ENCODE results near the gene CTIF. TPM values are rescaled to one million over a fixed set of nuclear protein-coding genes. Genes with fewer than 3 reads are reported as not detected.

Gene CTIF
- total RNA-seq, 1 donor from 2014 or later: 35.1 TPM

- intact Hi-C loops (cut with DNase I): loop anchor here (5.0 kb wide), 1 partner anchor 187 kb away; no protein-coding TSS in a partner anchor
- no peaks in the 10 kb centered on the region for H3K9me3 ChIP-seq
- DNase-seq (ENCODE audit: extremely low spot score in 2 of 2): no peak
- H3K4me1 ChIP-seq: peaks cover 14% of the 10 kb centered on the region
- no peaks in the 10 kb centered on the region for H3K27me3 ChIP-seq
- no peak overlapping the region for H3K4me3 ChIP-seq
- peaks cover 0 to 17% of the 10 kb centered on the region in 2 donors for H3K36me3 ChIP-seq
- TF ChIP-seq POLR2A (IDR thresholded peaks at IDR 0.05) (no peak), POLR2AphosphoS5 (IDR thresholded peaks at IDR 0.05; ENCODE audit: insufficient read depth in 1 of 2, low read depth in 1 of 2) (no peak), CTCF (IDR thresholded peaks at IDR 0.05) (peak; percentile 30 to 76 (median 73))
- H3K27ac ChIP-seq: no peak overlapping the region
These were observed 125.4 kb downstream of the CTIF start for GRCh38 chr18:48663931-48664847.

GRCh38 chr18:48665654-48666053 lies 126.8 kb downstream of the CTIF start:
- peaks cover 14% of the 10 kb centered on the region for H3K4me1 ChIP-seq
- DNase-seq (ENCODE audit: extremely low spot score in 2 of 2): no peak
- H3K27me3 ChIP-seq: no peaks in the 10 kb centered on the region
- no peak overlapping the region for H3K4me3 ChIP-seq
- no peak overlapping the region for H3K27ac ChIP-seq
- H3K36me3 ChIP-seq: peaks cover 0 to 20% of the 10 kb centered on the region in 2 donors
- TF ChIP-seq POLR2A (IDR thresholded peaks at IDR 0.05) (no peak), POLR2AphosphoS5 (IDR thresholded peaks at IDR 0.05; ENCODE audit: insufficient read depth in 1 of 2, low read depth in 1 of 2) (no peak), CTCF (IDR thresholded peaks at IDR 0.05) (no peak)
- no peaks in the 10 kb centered on the region for H3K9me3 ChIP-seq
- intact Hi-C loops (cut with DNase I): no loop called here

DNA sequence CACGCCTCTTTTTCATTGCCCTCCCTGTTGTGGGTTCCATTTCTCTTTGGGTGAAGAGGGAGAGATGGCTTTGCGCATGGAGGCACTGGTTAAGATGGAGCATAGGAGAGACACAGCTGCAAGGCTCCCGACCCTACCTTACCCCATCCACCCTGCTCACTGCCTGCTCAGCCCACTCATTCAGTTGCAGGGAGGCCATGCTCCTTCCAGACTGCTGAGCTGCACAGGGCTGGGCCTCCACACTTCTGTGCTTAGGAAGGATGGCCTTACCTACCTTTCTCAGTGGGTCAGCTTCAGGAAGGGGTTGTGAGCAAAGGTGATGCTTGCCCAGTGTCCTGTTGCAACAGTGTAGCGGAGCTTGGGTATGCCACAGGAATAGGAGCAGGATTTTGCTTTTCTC lies 127.8 kb downstream of the CTIF start:
- TF ChIP-seq CTCF (IDR thresholded peaks at IDR 0.05) (no peak), POLR2AphosphoS5 (IDR thresholded peaks at IDR 0.05; ENCODE audit: insufficient read depth in 1 of 2, low read depth in 1 of 2) (no peak), POLR2A (IDR thresholded peaks at IDR 0.05) (no peak)
- Histone ChIP-seq H3K9me3 (no peaks in the 10 kb centered on the region), H3K4me1 (peaks cover 14% of the 10 kb centered on the region), H3K4me3 (no peak overlapping the region), H3K36me3 (peaks cover 0 to 30% of the 10 kb centered on the region in 2 donors), H3K27me3 (no peaks in the 10 kb centered on the region), H3K27ac (no peak overlapping the region)
- no peak for DNase-seq (ENCODE audit: extremely low spot score in 2 of 2)
- intact Hi-C loops (cut with DNase I): no loop called here

DNA sequence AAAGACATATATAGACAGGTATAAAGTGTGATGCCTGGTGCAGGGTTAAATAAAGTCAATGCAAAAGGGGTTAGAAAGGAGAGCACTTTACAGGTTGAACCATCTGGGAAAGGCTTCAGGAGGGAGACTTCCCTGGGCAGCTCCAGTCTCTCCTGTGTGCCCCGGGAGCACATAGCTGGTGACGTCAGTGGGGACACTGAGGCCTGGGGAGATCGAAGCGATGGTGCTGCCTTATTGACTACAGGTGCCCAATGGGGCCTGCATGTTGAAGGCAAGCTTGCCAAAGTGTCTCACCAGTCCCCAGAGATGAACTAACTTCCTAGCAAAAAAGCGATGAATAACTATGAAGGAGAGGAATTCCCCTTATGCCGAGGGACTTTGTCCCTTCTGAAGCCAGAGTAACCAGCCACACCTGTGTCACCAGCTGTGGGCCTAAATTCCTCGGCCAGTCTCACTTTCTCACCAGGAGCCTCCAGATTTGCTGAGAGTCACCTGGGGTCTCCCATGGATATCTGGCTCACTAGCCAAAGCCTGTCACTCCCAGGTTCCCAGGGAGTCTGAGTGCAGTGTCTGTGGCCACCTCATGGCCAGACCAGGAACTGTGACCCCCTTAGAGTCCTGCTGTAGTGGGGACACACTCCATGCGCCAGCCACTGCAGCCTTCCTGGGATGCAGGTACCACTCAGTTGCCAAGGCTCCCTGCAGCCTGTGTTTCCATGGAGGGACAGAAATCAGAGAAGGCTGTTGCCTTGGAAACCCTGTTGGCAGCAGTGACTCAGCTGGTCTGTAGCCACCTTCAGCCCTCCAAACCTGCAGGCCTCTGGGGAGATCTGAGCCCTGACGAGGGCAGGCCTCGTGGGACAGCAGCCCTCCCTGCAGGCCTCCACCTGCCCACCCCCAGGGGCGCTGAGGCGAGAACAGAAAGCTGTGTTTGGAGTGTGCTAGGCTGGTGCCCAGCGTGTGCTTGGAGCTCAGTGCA lies 128.7 kb downstream of the CTIF start:
- no peaks in the 10 kb centered on the region for H3K27me3 ChIP-seq

More for the DNA sequence above, 128.7 kb downstream of the CTIF start:
- H3K27ac ChIP-seq: no peak overlapping the region
- intact Hi-C loops (cut with DNase I): no loop called here
- TF ChIP-seq POLR2AphosphoS5 (IDR thresholded peaks at IDR 0.05; ENCODE audit: insufficient read depth in 1 of 2, low read depth in 1 of 2): no peak
- TF ChIP-seq CTCF (IDR thresholded peaks at IDR 0.05): no peak
- TF ChIP-seq POLR2A (IDR thresholded peaks at IDR 0.05): no peak
- no peaks in the 10 kb centered on the region for H3K9me3 ChIP-seq
- no peak overlapping the region for H3K4me3 ChIP-seq
- peaks cover 7% of the 10 kb centered on the region for H3K4me1 ChIP-seq
- no peak for DNase-seq (ENCODE audit: extremely low spot score in 2 of 2)
- H3K36me3 ChIP-seq: peaks cover 0 to 30% of the 10 kb centered on the region in 2 donors
